CD14-positive monocyte (primary cell): ENCODE measurements around the gene PPP6C. TPM values are rescaled to one million over a fixed set of nuclear protein-coding genes. Genes with fewer than 3 reads are reported as not detected.
"Not testable (repeated sequence)": the region's sequence is repeated elsewhere in the genome, so short reads cannot be mapped to it uniquely, and the experiment has no call there.

ENCODE experiments used
- DNase-seq, 3 donors: peaks; one replicate each; pipeline ENCODE4 v3.0.0-alpha.2; 2011 to 2022
- H2AFZ ChIP-seq: 2 replicates; pipeline ENCODE4 v1.6.0; 2012; ENCODE audit warnings: mild to moderate bottlenecking, low read depth, low read length, inconsistent platforms; ENCODE audit not compliant: insufficient read depth, poor library complexity, severe bottlenecking
- H3K27ac ChIP-seq, 2 donors: 1 replicate in 1 of 2; 2 replicates in 1 of 2; pipeline ENCODE4 v1.5.1; 2012 to 2013; ENCODE audit warnings: low read length in 2 of 2, control low read depth in 1 of 2, inconsistent platforms in 1 of 2, low read depth in 1 of 2, mild to moderate bottlenecking in 1 of 2
- H3K27me3 ChIP-seq, 2 donors: one replicate each; pipeline versions ENCODE4 v1.6.0 to v1.6.1; 2011 to 2013; ENCODE audit warnings: low read length in 2 of 2; ENCODE audit not compliant: control insufficient read depth in 2 of 2, insufficient read depth in 2 of 2
- H3K36me3 ChIP-seq, 2 donors: replicated peaks in 1 of 2; 1 replicate in 1 of 2; 2 replicates in 1 of 2; pipeline versions ENCODE4 v1.5.1 to v1.6.1; 2012 to 2013; ENCODE audit warnings: low read length in 2 of 2, control low read depth in 1 of 2, inconsistent platforms in 1 of 2, mild to moderate bottlenecking in 1 of 2; ENCODE audit not compliant: insufficient read depth in 2 of 2, control insufficient read depth in 1 of 2
- H3K4me1 ChIP-seq, 2 donors: 1 replicate in 1 of 2; 2 replicates in 1 of 2; pipeline versions ENCODE4 v1.5.1 to v1.6.1; 2012 to 2013; ENCODE audit warnings: low read length in 2 of 2, control low read depth in 1 of 2, inconsistent platforms in 1 of 2, mild to moderate bottlenecking in 1 of 2, moderate library complexity in 1 of 2; ENCODE audit not compliant: insufficient read depth in 2 of 2, control insufficient read depth in 1 of 2
- H3K4me2 ChIP-seq: replicated peaks from 2 replicates; pipeline ENCODE3; 2012; ENCODE audit warnings: low read length, moderate library complexity, mild to moderate bottlenecking; ENCODE audit not compliant: poor library complexity, severe bottlenecking; ENCODE audit errors: extremely low read depth
- H3K4me3 ChIP-seq, 3 experiments: fragments of 200-600 bp in 1 of 3; sonication (generic) in 1 of 3; replicated peaks in 1 of 3; 1 replicate in 2 of 3; 2 replicates in 1 of 3; pipeline ENCODE4 v1.5.1; 2011 to 2013; ENCODE audit warnings: low read length in 3 of 3, mild to moderate bottlenecking in 3 of 3, control low read depth in 2 of 3, low read depth in 2 of 3, inconsistent platforms in 1 of 3, moderate library complexity in 1 of 3
- H3K79me2 ChIP-seq: 2 replicates; pipeline ENCODE4 v1.6.0; 2012; ENCODE audit warnings: mild to moderate bottlenecking, control low read depth, inconsistent platforms, low read length, moderate library complexity; ENCODE audit not compliant: insufficient read depth
- H3K9ac ChIP-seq: 2 replicates; pipeline ENCODE4 v1.6.0; 2017; ENCODE audit warnings: low read length, mild to moderate bottlenecking; ENCODE audit not compliant: insufficient read depth, poor library complexity, severe bottlenecking
- H3K9me3 ChIP-seq, 2 donors: replicated peaks in 1 of 2; 1 replicate in 1 of 2; 2 replicates in 1 of 2; pipeline versions ENCODE4 v1.5.1 to v1.6.1; 2012 to 2013; ENCODE audit warnings: low read length in 2 of 2, control low read depth in 1 of 2; ENCODE audit not compliant: control insufficient read depth in 1 of 2, insufficient read depth in 1 of 2
- H4K20me1 ChIP-seq: 2 replicates; pipeline ENCODE4 v1.6.0; 2012; ENCODE audit warnings: mild to moderate bottlenecking, low read length, control low read depth, moderate library complexity; ENCODE audit not compliant: insufficient read depth
- H3K27ac Mint-ChIP-seq, 7 donors: one replicate each; pipeline ENCODE4 v1.8.0; 2020; ENCODE audit warnings: mild to moderate bottlenecking in 7 of 7, mixed read lengths in 7 of 7, moderate library complexity in 6 of 7, inconsistent platforms in 2 of 7
- H3K27me3 Mint-ChIP-seq, 3 donors: one replicate each; pipeline ENCODE4 v1.8.0; 2021 to 2022; ENCODE audit warnings: low read depth in 3 of 3, mild to moderate bottlenecking in 3 of 3, mixed read lengths in 3 of 3, moderate library complexity in 3 of 3, inconsistent platforms in 1 of 3
- H3K36me3 Mint-ChIP-seq, 2 donors: one replicate each; pipeline ENCODE4 v1.8.0; 2020; ENCODE audit warnings: mixed read lengths in 2 of 2, inconsistent platforms in 1 of 2, mild to moderate bottlenecking in 1 of 2
- H3K4me1 Mint-ChIP-seq: one replicate; pipeline ENCODE4 v1.8.0; 2020; ENCODE audit warnings: mild to moderate bottlenecking, mixed read lengths
- H3K4me3 Mint-ChIP-seq, 2 donors: one replicate each; pipeline ENCODE4 v1.8.0; 2020; ENCODE audit warnings: mild to moderate bottlenecking in 2 of 2, mixed read lengths in 2 of 2, moderate library complexity in 1 of 2
- H3K9me3 Mint-ChIP-seq, 7 donors: one replicate each; pipeline ENCODE4 v1.8.0; 2020 to 2022; ENCODE audit warnings: mixed read lengths in 7 of 7, mild to moderate bottlenecking in 6 of 7, moderate library complexity in 6 of 7, inconsistent platforms in 2 of 7
- WGBS: methylation state at CpG from one replicate; pipeline ENCODE4 v1.1.5; 2013; ENCODE audit warnings: missing lambda C conversion rate; ENCODE audit not compliant: insufficient coverage; 5-methylcytosine and 5-hydroxymethylcytosine counted together
- intact Hi-C, 2 donors: fragments of 100-400 bp; cut with micrococcal nuclease; formaldehyde crosslinking; loops; one replicate each; pipeline versions ENCODE4 v1.15.0 to v1.15.1; 2023
- polyA plus RNA-seq, 3 donors: library from polyadenylated mRNA; depleted of rRNA in 1 of 3; unstranded in 2 of 3; stranded (reverse) in 1 of 3; fragments of 300-500 nt in 2 of 3; fragments of >200 nt in 1 of 3; fragmentation: Illumina TruSeq in 2 of 3; gene quantifications; 1 replicate in 2 of 3; 2 replicates in 1 of 3; pipeline ENCODE4 v1.2.3, GENCODE V29; 2012 to 2021
- TF ChIP-seq, protein P1 (sequence below): fragments of 200-600 bp; IDR thresholded peaks from one replicate; pipeline ENCODE4 v1.8.0; 2022; ENCODE audit warnings: antibody characterized with exemption, mild to moderate bottlenecking

Gene PPP6C
- polyA plus RNA-seq, 3 donors = 20.0 to 48.1 (median 36.9) TPM

DNA sequence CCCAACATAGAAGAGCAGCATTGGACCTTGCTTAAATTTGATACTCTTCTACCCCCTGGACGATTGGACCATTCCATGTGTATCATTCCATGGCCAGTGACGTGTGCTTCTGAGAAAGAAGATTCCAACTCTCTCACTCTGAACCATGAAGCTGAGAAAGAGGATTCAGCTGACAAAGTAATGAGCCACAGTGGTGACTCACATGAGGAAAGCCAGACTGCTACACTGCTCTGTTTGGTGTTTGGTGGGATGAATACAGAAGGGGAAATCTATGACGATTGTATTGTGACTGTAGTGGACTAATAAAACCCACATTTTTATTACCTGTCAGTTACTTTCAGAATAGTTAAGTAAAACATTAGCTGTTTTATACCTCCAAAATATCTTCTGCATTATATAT is 44.1 kb upstream of the PPP6C start:
- Histone ChIP-seq H3K4me3 (no peak overlapping the region), H3K4me1 (peaks cover 4 to 29% of the 10 kb centered on the region in 2 donors), H3K36me3 (peaks cover 56 to 75% of the 10 kb centered on the region in 2 donors), H3K9me3 (no peaks in the 10 kb centered on the region), H4K20me1 (peaks cover 47% of the 10 kb centered on the region), H2AFZ (no peak overlapping the region), H3K27me3 (no peaks in the 10 kb centered on the region), H3K4me2 (no peak overlapping the region), H3K27ac (no peak overlapping the region), H3K79me2 (peaks cover 33% of the 10 kb centered on the region), H3K9ac (no peak overlapping the region)
- 83% methylated on average over 1 of the region's 3 CpGs for WGBS
- peak in 1 of 3 donors; percentile 38 for DNase-seq
- peak overlapping the region in 5 of 7 donors; percentile 10 to 56 (median 46) for H3K27ac Mint-ChIP-seq
- H3K4me1 Mint-ChIP-seq = peaks cover 32% of the 10 kb centered on the region
- H3K36me3 Mint-ChIP-seq = peaks cover 47 to 71% of the 10 kb centered on the region in 2 donors
- TF ChIP-seq, protein P1, sequence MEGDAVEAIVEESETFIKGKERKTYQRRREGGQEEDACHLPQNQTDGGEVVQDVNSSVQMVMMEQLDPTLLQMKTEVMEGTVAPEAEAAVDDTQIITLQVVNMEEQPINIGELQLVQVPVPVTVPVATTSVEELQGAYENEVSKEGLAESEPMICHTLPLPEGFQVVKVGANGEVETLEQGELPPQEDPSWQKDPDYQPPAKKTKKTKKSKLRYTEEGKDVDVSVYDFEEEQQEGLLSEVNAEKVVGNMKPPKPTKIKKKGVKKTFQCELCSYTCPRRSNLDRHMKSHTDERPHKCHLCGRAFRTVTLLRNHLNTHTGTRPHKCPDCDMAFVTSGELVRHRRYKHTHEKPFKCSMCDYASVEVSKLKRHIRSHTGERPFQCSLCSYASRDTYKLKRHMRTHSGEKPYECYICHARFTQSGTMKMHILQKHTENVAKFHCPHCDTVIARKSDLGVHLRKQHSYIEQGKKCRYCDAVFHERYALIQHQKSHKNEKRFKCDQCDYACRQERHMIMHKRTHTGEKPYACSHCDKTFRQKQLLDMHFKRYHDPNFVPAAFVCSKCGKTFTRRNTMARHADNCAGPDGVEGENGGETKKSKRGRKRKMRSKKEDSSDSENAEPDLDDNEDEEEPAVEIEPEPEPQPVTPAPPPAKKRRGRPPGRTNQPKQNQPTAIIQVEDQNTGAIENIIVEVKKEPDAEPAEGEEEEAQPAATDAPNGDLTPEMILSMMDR = no peak
- no peaks in the 10 kb centered on the region for H3K27me3 Mint-ChIP-seq
- H3K9me3 Mint-ChIP-seq = peaks cover 0 to 3% (median 0%) of the 10 kb centered on the region in 7 donors
- intact Hi-C loops = no loop called here
- no peak overlapping the region for H3K4me3 Mint-ChIP-seq

DNA sequence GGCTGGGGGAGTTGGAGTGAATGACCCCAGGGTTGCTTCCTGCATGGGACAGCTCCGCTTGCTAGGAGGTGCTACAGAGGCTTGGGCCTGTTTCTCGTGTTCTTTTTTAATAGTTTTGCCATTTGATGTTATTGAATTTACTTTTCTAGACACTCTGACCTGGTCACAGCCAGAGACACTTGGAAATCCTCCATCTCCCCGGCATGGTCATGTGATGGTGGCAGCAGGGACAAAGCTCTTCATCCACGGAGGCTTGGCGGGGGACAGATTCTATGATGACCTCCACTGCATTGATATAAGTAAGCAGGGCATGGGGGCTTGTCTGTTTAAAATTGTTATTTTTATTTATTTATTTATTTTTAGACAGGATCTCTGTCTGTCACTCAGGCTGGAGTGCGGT is 38.2 kb upstream of the PPP6C start:
- Mint-ChIP-seq H3K9me3 (no peaks in the 10 kb centered on the region), H3K36me3 (peaks cover 14 to 50% of the 10 kb centered on the region in 2 donors), H3K27ac (peak overlapping the region in 1 of 7 donors; percentile 37), H3K4me3 (no peak overlapping the region), H3K4me1 (no peaks in the 10 kb centered on the region), H3K27me3 (peaks cover 0 to 2% (median 0%) of the 10 kb centered on the region in 3 donors)
- H3K9me3 ChIP-seq = no peaks in the 10 kb centered on the region
- intact Hi-C loops = no loop called here
- no peak overlapping the region for H2AFZ ChIP-seq
- no peak overlapping the region for H3K27ac ChIP-seq
- no peak overlapping the region for H3K4me3 ChIP-seq
- H4K20me1 ChIP-seq = no peaks in the 10 kb centered on the region
- H3K27me3 ChIP-seq = no peaks in the 10 kb centered on the region
- no peak for DNase-seq
- H3K9ac ChIP-seq = no peak overlapping the region
- H3K4me2 ChIP-seq = no peak overlapping the region
- no peaks in the 10 kb centered on the region for H3K4me1 ChIP-seq
- TF ChIP-seq, protein P1 = no peak
- peaks cover 14 to 27% of the 10 kb centered on the region in 2 donors for H3K36me3 ChIP-seq
- H3K79me2 ChIP-seq = no peaks in the 10 kb centered on the region
- WGBS = 100% methylated on average over 3 of the region's 6 CpGs

DNA sequence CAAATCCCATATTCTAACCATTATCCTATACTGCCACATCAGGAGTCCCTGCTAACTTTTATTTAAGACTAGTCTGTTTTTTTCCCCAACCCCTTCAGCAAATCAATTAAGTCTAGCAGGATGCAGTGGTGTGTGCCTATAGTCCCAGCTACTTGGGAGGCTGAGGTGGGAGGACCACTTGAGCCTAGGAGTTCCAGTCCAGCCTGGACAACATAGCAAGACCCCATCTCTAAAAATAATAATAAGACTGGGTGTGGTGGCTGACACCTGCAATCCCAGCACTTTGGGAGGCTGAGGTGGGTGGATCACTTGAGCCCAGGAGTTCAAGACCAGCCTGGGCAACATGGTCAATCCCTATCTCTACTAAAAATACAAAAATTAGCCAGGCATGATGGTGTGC is 35.3 kb upstream of the PPP6C start:
- not testable (repeated sequence) for H2AFZ ChIP-seq

More for the DNA sequence above, 35.3 kb upstream of the PPP6C start:
- H3K4me1 ChIP-seq, H4K20me1 ChIP-seq, intact Hi-C loops, H3K9me3 Mint-ChIP-seq, H3K4me3 Mint-ChIP-seq, DNase-seq, H3K9me3 ChIP-seq, H3K4me3 ChIP-seq, H3K4me1 Mint-ChIP-seq, H3K27me3 Mint-ChIP-seq, H3K4me2 ChIP-seq, H3K27ac ChIP-seq, H3K79me2 ChIP-seq, H3K9ac ChIP-seq, H3K27me3 ChIP-seq: not testable (repeated sequence)
- peaks cover 18 to 32% of the 10 kb centered on the region in 2 donors for H3K36me3 ChIP-seq
- peaks cover 15 to 54% of the 10 kb centered on the region in 2 donors for H3K36me3 Mint-ChIP-seq
- H3K27ac Mint-ChIP-seq = peak overlapping the region in 1 of 7 donors; percentile 4
